ENCODE data around the gene AK4.

GRCh38 chr1:65225179-65225578 lies 77.2 kb downstream of the AK4 start:
- TF ChIP-seq, protein P1, sequence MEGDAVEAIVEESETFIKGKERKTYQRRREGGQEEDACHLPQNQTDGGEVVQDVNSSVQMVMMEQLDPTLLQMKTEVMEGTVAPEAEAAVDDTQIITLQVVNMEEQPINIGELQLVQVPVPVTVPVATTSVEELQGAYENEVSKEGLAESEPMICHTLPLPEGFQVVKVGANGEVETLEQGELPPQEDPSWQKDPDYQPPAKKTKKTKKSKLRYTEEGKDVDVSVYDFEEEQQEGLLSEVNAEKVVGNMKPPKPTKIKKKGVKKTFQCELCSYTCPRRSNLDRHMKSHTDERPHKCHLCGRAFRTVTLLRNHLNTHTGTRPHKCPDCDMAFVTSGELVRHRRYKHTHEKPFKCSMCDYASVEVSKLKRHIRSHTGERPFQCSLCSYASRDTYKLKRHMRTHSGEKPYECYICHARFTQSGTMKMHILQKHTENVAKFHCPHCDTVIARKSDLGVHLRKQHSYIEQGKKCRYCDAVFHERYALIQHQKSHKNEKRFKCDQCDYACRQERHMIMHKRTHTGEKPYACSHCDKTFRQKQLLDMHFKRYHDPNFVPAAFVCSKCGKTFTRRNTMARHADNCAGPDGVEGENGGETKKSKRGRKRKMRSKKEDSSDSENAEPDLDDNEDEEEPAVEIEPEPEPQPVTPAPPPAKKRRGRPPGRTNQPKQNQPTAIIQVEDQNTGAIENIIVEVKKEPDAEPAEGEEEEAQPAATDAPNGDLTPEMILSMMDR (IDR thresholded peaks at IDR 0.05; ENCODE audit: insufficient read depth, low read length, poor library complexity, severe bottlenecking) = no peak
- TF ChIP-seq EZH2phosphoT487 (conservative IDR thresholded peaks at IDR 0.05; ENCODE audit: low read length) = no peak

All from SU-DHL-6 (cell line).